Neural crest cell (in vitro differentiated cells): ENCODE results near the gene ZFP82. TPM values are rescaled to one million over a fixed set of nuclear protein-coding genes. Genes with fewer than 3 reads are reported as not detected.
A peak's percentile ranks its signal among the peaks of the same experiment; 100 is the strongest.

ENCODE experiments used
- DNase-seq: peaks from one replicate; pipeline ENCODE4 v3.0.0; 2021; ENCODE audit warnings: low read depth, mixed read lengths, low spot score
- H3K27ac Mint-ChIP-seq: one replicate; pipeline ENCODE4 v1.8.0; 2021; ENCODE audit warnings: mild to moderate bottlenecking, mixed read lengths; ENCODE audit not compliant: unreplicated experiment
- H3K27me3 Mint-ChIP-seq: 2 replicates; pipeline ENCODE4 v1.8.0; 2021; ENCODE audit warnings: low read depth, mild to moderate bottlenecking, mixed read lengths
- H3K36me3 Mint-ChIP-seq: 2 replicates; pipeline ENCODE4 v1.8.0; 2021; ENCODE audit warnings: low read depth, mild to moderate bottlenecking, mixed read lengths
- H3K4me1 Mint-ChIP-seq: 2 replicates; pipeline ENCODE4 v1.8.0; 2021; ENCODE audit warnings: mixed read lengths
- H3K4me3 Mint-ChIP-seq: one replicate; pipeline ENCODE4 v1.8.0; 2021; ENCODE audit warnings: mild to moderate bottlenecking, mixed read lengths
- H3K9me3 Mint-ChIP-seq: 2 replicates; pipeline ENCODE4 v1.8.0; 2021; ENCODE audit warnings: mixed read lengths
- total RNA-seq: library from RNA; stranded (reverse); gene quantifications from 2 replicates; pipeline ENCODE4 v1.2.1, GENCODE V29; 2021
- TF ChIP-seq, protein P1 (sequence below): fragments of 200-600 bp; sonication (generic); conservative IDR thresholded peaks from 2 replicates; pipeline ENCODE4 v1.5.0; 2021; ENCODE audit warnings: antibody characterized with exemption, mild to moderate bottlenecking

ZFP82 gene
- total RNA-seq, 1 donor from 2014 or later: 19.0 TPM

DNA sequence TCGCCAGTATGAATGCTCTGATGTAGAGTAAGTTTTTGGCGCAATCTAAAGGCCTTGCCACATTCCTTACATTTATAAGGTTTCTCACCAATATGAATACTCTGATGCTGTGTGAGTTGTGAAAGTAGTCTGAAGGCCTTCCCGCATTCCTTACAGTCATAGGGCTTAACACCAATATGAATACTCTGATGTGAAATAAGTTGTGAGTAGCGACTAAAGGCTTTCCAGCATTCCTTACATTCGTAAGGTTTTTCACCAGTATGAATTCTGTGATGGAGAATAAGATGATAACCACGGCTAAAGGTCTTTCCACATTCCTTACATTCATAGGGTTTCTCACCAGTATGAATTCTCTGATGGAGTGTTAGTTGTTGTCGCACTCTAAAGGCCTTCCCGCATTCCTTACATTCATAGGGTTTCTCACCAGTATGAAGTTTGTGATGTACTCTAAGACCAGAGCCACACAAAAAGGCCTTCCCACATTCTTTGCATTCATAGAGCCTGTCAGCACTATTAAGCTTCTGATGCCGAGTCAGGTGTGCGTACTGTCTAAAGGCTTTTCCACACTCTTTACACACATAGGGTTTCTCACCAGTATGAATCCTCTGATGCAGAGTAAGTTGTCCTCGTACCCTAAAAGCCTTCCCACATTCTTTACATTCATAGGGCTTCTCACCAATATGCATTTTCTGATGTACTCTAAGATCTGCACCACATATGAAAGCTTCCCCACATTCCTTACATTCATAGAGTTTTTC lies 25.3 kb downstream of the ZFP82 start:
- Mint-ChIP-seq H3K4me1 (no peaks in the 10 kb centered on the region), H3K36me3 (peaks cover 71% of the 10 kb centered on the region), H3K27ac (no peak overlapping the region), H3K9me3 (peaks cover 40% of the 10 kb centered on the region), H3K4me3 (no peak overlapping the region), H3K27me3 (no peaks in the 10 kb centered on the region)
- TF ChIP-seq, protein P1, sequence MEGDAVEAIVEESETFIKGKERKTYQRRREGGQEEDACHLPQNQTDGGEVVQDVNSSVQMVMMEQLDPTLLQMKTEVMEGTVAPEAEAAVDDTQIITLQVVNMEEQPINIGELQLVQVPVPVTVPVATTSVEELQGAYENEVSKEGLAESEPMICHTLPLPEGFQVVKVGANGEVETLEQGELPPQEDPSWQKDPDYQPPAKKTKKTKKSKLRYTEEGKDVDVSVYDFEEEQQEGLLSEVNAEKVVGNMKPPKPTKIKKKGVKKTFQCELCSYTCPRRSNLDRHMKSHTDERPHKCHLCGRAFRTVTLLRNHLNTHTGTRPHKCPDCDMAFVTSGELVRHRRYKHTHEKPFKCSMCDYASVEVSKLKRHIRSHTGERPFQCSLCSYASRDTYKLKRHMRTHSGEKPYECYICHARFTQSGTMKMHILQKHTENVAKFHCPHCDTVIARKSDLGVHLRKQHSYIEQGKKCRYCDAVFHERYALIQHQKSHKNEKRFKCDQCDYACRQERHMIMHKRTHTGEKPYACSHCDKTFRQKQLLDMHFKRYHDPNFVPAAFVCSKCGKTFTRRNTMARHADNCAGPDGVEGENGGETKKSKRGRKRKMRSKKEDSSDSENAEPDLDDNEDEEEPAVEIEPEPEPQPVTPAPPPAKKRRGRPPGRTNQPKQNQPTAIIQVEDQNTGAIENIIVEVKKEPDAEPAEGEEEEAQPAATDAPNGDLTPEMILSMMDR: no peak
- DNase-seq: no peak

DNA sequence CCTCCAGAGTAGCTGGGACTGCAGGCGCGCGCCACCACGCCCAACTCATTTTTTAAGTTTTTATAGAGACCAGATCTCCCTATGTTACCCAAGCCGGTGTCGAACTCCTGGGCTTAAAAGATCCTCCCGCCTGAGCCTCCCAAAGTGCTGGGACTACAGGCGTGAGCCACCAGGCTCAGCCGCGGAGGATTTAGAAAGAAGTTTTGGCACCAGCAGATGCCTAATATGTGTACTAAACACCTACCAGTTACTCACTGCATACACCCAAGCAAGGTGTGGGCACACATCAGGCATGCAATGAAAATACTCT lies 39.0 kb downstream of the ZFP82 start:
- Mint-ChIP-seq H3K27me3 (no peaks in the 10 kb centered on the region), H3K4me3 (peak overlapping the region; percentile 95), H3K9me3 (peaks cover 4% of the 10 kb centered on the region), H3K4me1 (peaks cover 19% of the 10 kb centered on the region), H3K36me3 (peaks cover 12% of the 10 kb centered on the region), H3K27ac (no peak overlapping the region)
- DNase-seq: no peak
- TF ChIP-seq, protein P1: no peak

- H3K27ac Mint-ChIP-seq: peak within 1 kb of the TSS; percentile 99
- TF ChIP-seq, protein P1: no peak
- peaks cover 19% of the 10 kb centered on the region for H3K4me1 Mint-ChIP-seq
- peaks cover 4% of the 10 kb centered on the region for H3K9me3 Mint-ChIP-seq
- H3K36me3 Mint-ChIP-seq: peaks cover 12% of the 10 kb centered on the region
- peak within 1 kb of the TSS; percentile 95 for H3K4me3 Mint-ChIP-seq
- no peaks in the 10 kb centered on the region for H3K27me3 Mint-ChIP-seq
- peak; percentile 80 for DNase-seq
Measured at GRCh38 chr19:36378625-36379509, 39.6 kb downstream of the ZFP82 start, which contains the start of gene ZFP14. TSS of gene ZFP14 (minus strand) at chr19:36379201. CDS start at chr19:36367892, 11,309 bp downstream.

- Mint-ChIP-seq H3K27ac (peak overlapping the region; percentile 85), H3K4me1 (peaks cover 19% of the 10 kb centered on the region), H3K9me3 (peaks cover 7% of the 10 kb centered on the region), H3K27me3 (no peaks in the 10 kb centered on the region), H3K4me3 (peak overlapping the region; percentile 95), H3K36me3 (peaks cover 14% of the 10 kb centered on the region)
- no peak for DNase-seq
- TF ChIP-seq, protein P1: no peak
Measured at GRCh38 chr19:36377541-36378178, 40.8 kb downstream of the ZFP82 start.

DNA sequence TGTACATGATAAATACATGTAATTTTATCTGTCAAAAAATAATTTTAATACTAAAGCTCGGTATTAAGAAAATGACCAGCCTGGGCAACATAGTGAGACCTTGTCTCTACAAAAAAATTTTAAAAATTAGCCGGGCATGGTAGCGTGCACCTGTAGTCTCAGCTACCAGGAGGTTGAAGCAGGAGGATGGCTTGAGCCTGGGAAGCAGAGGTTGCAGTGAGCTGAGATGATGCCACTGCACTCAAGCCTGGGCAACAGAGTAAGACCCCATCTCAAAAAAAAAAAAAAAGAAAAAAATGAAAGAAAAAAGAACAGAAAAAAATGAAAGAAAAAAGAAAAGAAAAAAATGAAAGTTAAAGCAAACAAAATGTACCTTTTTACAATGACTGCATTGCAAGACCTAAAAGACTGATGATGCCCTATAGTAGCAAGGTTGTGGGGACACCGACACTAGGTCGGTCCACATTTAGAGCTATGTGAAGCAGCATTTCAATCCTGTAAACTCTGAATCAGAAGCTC lies 44.7 kb downstream of the ZFP82 start:
- Mint-ChIP-seq H3K36me3 (peaks cover 28% of the 10 kb centered on the region), H3K27me3 (no peaks in the 10 kb centered on the region), H3K4me3 (peak overlapping the region; percentile 27), H3K4me1 (peaks cover 17% of the 10 kb centered on the region), H3K27ac (no peak overlapping the region), H3K9me3 (peaks cover 14% of the 10 kb centered on the region)
- TF ChIP-seq, protein P1: no peak
- no peak for DNase-seq
